Glomerular endothelial cell (primary cell): ENCODE data around the gene UBE2G1. TPM values are rescaled to one million over a fixed set of nuclear protein-coding genes. Genes with fewer than 3 reads are reported as not detected.

ENCODE experiments used
- DNase-seq: peaks from one replicate; pipeline ENCODE4 v3.0.0-alpha.2; 2011; ENCODE audit warnings: low read depth, low spot score; ENCODE audit errors: extremely low read depth
- total RNA-seq: library from RNA; depleted of rRNA; stranded (reverse); fragments of >200 nt; gene quantifications from 2 replicates; pipeline ENCODE4 v1.2.3, GENCODE V29; 2015

UBE2G1 gene
- total RNA-seq, 1 donor from 2014 or later: 79.8 TPM

GRCh38 chr17:4309897-4310296 lies 56.6 kb downstream of the UBE2G1 start:
- DNase-seq: no peak

- no peak for DNase-seq
Measured at GRCh38 chr17:4307179-4307930, 59.1 kb downstream of the UBE2G1 start.

DNA sequence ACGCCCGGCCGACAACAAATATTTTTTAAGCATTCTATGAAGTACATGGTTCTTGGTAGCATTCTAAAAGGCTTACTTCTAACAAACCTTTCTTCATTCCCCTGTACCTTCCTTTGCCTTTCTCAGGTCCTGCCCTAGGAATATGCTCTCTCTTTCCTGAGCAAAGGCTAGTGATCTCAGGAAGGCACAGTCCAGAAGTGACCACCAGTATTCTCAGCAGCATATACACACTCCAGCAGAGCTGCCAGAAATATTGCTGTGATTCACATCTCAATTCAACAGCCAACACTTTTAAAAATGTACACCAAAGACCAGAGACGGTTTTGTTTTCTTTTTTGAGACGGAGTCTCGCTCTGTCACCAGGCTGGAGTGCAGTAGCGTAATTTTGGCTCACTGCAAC lies 61.3 kb downstream of the UBE2G1 start:
- no peak for DNase-seq

GRCh38 chr17:4304417-4305027 lies 62.0 kb downstream of the UBE2G1 start:
- DNase-seq: no peak

DNA sequence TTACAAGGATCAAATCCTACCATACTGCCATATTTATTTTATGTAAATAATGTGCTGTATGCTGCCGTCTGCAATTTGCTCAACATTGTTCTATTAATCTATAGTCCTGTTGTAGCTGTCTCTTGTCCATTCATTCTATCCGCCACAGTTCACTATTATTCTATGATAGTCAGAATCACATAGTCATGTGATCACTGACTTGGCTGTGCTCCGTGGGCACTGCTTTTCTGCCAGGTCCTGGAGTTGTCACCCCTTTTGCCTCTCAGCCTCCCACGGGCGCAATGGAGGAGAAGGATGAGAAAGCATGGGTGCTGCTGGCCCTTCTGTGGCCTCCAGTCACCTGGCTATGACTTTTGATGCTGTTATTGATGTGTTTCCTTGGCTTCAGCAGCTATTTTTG lies 65.4 kb downstream of the UBE2G1 start:
- no peak for DNase-seq

GRCh38 chr17:4297351-4297750 lies 69.1 kb downstream of the UBE2G1 start:
- DNase-seq: no peak

DNA sequence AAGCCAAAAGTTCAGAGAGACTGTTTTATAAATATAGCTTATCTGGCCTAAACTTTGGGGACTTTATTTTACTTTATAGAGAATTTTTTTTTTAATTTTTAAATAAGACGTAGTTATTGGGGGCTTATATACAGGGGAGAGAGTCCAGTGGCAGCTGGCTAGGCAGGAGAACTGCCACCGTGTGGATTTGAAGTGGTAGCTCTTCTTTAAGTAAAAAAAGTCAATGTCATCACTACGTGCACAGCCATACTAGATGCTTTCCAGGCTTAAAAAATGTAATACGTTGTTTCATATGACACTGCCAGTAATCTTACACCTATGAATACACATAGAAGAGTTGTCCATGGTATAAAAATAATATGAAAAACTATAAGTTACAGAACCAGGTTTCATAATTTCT lies 70.8 kb downstream of the UBE2G1 start:
- no peak for DNase-seq

DNA sequence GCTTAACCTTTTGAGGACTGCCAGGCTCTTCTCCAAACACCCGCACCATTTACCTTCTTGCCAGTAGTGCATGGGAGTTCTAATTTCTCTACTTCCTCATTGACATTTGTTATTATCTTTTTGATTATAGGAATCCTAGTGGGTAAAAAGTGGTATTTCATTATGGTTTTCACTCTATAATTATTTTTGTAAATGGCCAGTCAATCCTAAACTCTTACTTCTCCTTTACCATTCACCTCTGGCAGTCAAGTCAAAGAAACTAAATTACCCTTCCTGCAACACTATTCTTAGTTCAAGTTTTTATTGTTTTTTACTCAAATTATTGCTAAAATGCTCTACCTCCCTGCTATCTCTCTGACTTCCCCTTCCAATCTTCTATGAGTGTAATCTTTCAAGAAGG lies 72.9 kb downstream of the UBE2G1 start:
- DNase-seq: no peak

- no peak for DNase-seq
Measured at GRCh38 chr17:4287710-4288109, 78.8 kb downstream of the UBE2G1 start.

- DNase-seq: no peak
Measured at GRCh38 chr17:4276514-4276913, 90.0 kb downstream of the UBE2G1 start.

- DNase-seq: no peak
Measured at GRCh38 chr17:4272972-4273368, 93.5 kb downstream of the UBE2G1 start.

DNA sequence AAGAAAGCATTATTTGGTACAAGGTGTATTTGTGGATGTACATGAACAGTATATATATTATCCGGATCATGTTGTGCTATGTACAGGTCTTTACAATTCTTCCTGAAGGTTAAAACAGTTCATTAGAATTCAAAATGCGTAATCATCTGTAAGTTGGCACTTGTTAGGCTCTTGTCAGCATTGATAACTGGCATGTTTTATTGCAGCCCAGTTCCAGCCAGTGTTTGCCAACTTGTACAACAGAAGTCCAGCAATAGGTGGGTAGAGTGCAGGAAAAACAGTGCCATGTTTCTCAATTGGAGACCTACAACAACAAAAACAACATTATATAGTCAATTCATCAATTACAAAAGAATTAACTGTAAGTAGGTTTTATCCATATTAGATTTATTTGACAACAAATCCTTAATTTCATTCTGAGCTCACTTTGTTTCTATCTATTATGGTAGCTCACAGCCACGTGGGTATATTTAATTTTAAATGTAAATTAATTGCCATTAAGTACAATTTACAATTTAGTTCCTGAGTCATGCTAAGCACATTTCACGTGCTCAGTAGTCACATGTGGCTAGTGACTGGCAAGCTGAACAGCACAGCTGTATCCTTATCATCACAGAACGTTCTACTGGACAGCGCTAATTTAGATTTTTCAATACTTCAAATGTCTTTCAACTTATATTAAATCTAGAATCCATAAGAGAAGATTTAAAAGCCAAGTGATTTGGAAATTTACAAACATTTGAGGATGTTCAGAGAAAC lies 94.1 kb downstream of the UBE2G1 start:
- no peak for DNase-seq

DNA sequence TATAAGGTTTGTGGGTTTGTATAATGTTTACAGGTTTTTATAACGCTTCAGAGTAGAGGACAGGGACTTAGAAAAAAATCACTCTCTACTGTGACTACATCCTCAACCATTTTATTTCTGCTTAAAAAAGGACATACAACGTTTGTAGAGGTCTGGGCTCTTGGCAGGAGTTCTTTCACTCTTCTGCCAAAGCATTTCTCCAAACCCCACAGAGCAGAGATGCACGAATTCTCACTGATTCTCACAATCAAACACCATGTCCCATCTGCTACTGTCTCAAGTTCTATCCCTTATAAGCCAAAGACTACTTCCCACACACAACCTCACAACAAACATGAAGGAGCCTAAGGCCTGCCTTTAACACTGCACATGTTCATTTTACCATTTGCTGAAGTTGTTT lies 95.7 kb downstream of the UBE2G1 start:
- DNase-seq: no peak

- DNase-seq: no peak
Measured at GRCh38 chr17:4269915-4270314, 96.6 kb downstream of the UBE2G1 start.

GRCh38 chr17:4267402-4267801 lies 99.1 kb downstream of the UBE2G1 start:
- no peak for DNase-seq

DNA sequence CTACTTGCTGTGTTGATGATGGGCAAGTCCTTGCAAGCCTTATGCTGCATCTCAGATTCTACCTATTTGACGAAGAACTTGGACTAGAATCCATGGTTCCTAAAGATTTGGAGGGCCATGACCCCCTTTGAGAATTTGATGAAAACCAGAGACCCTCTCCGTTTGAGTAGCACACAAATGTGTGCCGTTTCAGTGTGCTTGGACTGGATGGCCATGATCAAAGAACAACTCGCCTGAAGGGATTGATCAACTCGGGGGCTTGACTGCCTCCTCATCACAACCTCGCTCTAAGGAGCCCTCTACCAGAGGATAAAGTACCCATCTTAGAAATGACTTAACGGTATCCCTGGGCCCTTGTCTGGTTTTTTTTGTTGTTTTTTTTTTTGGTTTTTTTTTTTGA lies 99.9 kb downstream of the UBE2G1 start:
- no peak for DNase-seq

DNA sequence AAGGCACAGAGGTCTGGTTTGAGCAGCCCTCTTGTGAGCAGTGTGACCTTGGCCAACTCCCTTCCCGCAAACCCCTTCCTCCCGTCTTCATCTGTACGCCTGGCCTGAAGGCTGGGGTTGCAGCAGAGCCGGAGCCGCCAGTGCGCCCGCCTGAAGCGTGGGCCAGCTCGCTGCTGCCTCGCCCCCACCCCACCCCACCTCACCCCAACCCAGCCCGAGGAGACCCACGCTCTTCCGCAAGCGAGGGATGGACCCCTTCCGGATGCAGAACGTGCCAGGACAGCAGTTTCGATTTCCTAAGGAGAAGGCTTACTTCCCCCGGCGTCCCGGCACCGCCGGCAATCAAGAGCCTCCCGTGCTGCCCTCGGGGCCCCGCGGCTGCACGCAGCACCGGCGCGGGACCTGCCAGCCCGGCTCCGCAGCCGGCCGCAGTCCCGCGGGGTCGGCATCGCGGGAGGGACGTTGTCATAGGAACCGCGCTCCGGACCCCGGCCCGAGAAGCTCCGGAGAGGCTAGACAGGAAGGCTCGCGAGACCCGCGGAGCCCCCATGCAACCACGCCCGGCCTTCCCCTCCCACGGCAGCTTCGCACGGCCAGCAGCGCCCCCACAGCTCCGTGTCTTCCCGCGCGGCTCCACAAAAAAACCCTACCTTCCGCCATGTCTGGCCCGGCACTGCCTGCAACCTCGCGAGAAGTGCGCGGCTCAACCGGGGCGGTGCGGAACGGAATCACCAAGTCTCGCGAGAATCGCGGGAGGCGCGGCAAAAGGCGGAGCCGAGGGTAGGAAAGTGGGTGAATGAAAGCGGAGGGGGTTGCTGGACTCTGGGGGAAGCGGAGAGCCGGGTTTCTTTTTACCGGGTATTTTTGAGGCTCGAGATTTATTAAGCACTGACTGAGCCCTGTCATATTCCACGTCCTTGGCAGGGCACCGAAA lies 102.9 kb downstream of the UBE2G1 start, which contains the start of gene ANKFY1:
Gene ANKFY1 (minus strand): TSS at position 698 of the 934 bp plus-strand sequence. CDS start 38 bp downstream, at position 660.
- DNase-seq: peak; percentile 61

DNA sequence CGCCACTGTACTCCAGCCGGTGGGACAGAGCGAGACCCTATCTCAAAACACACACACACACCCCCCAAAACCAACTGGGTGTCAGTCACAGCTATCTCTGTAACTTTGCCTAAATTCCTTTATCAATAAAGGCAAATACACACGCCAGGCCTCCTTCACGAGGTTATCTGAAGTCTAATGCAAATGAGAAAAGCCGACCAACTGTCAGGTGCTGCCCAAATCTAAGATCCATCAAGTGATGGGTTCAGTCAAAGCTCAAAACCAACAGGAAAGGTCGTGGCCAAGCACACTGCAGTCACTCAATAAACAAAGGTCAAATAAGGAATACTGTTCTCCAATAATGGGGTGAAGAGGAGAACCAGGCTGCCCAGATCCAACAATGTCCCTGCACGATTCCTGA lies 103.8 kb downstream of the UBE2G1 start:
- DNase-seq: no peak

GRCh38 chr17:4261452-4261851 lies 105.0 kb downstream of the UBE2G1 start:
- no peak for DNase-seq

DNA sequence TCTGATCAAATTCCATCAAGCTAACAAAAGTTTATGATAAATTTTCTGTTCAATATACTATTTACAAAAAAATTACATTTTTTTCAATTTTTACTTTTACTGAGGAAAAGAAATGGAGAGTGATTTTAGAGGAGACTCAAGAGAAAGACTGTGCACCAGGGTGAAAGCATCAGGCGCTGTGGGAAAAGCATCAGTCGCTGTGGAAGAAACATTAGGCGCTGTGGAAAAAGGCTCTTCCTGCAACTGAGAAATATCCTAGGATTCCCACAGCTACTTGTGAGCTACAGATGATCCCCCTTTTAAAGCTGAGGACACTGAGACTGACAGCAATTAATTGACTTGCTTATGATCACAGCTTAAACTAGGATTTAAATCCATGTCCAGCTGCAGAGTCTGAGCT lies 107.6 kb downstream of the UBE2G1 start:
- no peak for DNase-seq

- no peak for DNase-seq
Measured at GRCh38 chr17:4256952-4257351, 109.5 kb downstream of the UBE2G1 start.
